HepG2 (cell line): Measurements from ENCODE around the gene S100A13. TPM values are rescaled to one million over a fixed set of nuclear protein-coding genes. Genes with fewer than 3 reads are reported as not detected.
A peak's percentile ranks its signal among the peaks of the same experiment; 100 is the strongest.

ENCODE experiments used
- BORCS8-MEF2B ChIP-seq: sonication (generic); formaldehyde crosslinking; IDR thresholded peaks from 2 replicates; pipeline ENCODE4 v1.8.0; 2022; ENCODE audit warnings: mild to moderate bottlenecking, missing genetic modification reagents
- HDAC1 ChIP-seq: sonication (generic); formaldehyde crosslinking; IDR thresholded peaks from 2 replicates; pipeline ENCODE4 v1.5.1; 2020; ENCODE audit warnings: mild to moderate bottlenecking, missing genetic modification reagents
- HES4 ChIP-seq: sonication (generic); formaldehyde crosslinking; IDR thresholded peaks from 2 replicates; pipeline ENCODE4 v1.9.0; 2021; ENCODE audit warnings: mild to moderate bottlenecking, missing genetic modification reagents, borderline replicate concordance
- ISX ChIP-seq: sonication (generic); formaldehyde crosslinking; conservative IDR thresholded peaks from 2 replicates; pipeline ENCODE4 v1.5.0; 2020; ENCODE audit warnings: missing genetic modification reagents
- NFE2 ChIP-seq: sonication (generic); formaldehyde crosslinking; IDR thresholded peaks from 2 replicates; pipeline ENCODE4 v1.4.0; 2020; ENCODE audit warnings: missing genetic modification reagents
- NRL ChIP-seq: sonication (generic); formaldehyde crosslinking; IDR thresholded peaks from 2 replicates; pipeline ENCODE4 v1.5.0; 2020; ENCODE audit warnings: missing genetic modification reagents, mild to moderate bottlenecking, moderate library complexity, borderline replicate concordance
- PITX1 ChIP-seq: sonication (generic); formaldehyde crosslinking; IDR thresholded peaks from 2 replicates; pipeline ENCODE4 v1.5.1; 2020; ENCODE audit warnings: mild to moderate bottlenecking, missing genetic modification reagents
- PRDM4 ChIP-seq: sonication (generic); formaldehyde crosslinking; IDR thresholded peaks from 2 replicates; pipeline ENCODE4 v1.9.0; 2021; ENCODE audit warnings: missing genetic modification reagents, borderline replicate concordance
- RARG ChIP-seq: sonication (generic); formaldehyde crosslinking; IDR thresholded peaks from 2 replicates; pipeline ENCODE4 v1.4.0; 2020; ENCODE audit warnings: low read depth, mild to moderate bottlenecking, missing genetic modification reagents
- TEAD3 ChIP-seq: optimal IDR thresholded peaks from 2 replicates; pipeline ENCODE3; 2016; ENCODE audit warnings: borderline replicate concordance
- ZBTB26 ChIP-seq: IDR thresholded peaks from 2 replicates; pipeline ENCODE4 v1.6.1; 2016; ENCODE audit warnings: missing compliant biosample characterization, missing genetic modification reagents, borderline replicate concordance
- ZBTB37 ChIP-seq: sonication (generic); formaldehyde crosslinking; IDR thresholded peaks from 2 replicates; pipeline ENCODE4 v1.4.0; 2020; ENCODE audit warnings: mild to moderate bottlenecking, missing genetic modification reagents
- ZFAT ChIP-seq: sonication (generic); formaldehyde crosslinking; conservative IDR thresholded peaks from 2 replicates; pipeline ENCODE4 v1.8.1; 2023; ENCODE audit warnings: missing genetic modification reagents, inconsistent platforms
- ZMYM2 ChIP-seq: sonication (generic); formaldehyde crosslinking; IDR thresholded peaks from 2 replicates; pipeline ENCODE4 v1.8.0; 2022; ENCODE audit warnings: mild to moderate bottlenecking, missing genetic modification reagents
- ZNF10 ChIP-seq: sonication (generic); formaldehyde crosslinking; IDR thresholded peaks from 2 replicates; pipeline ENCODE4 v1.4.0; 2020; ENCODE audit warnings: mild to moderate bottlenecking, low read depth, missing genetic modification reagents, borderline replicate concordance
- ZNF251 ChIP-seq: sonication (generic); formaldehyde crosslinking; IDR thresholded peaks from 2 replicates; pipeline ENCODE4 v1.9.0; 2021; ENCODE audit warnings: mild to moderate bottlenecking, missing genetic modification reagents
- ZNF326 ChIP-seq: sonication (generic); formaldehyde crosslinking; IDR thresholded peaks from 2 replicates; pipeline ENCODE4 v1.4.0; 2020; ENCODE audit warnings: missing genetic modification reagents, borderline replicate concordance
- ZNF367 ChIP-seq: sonication (generic); formaldehyde crosslinking; IDR thresholded peaks from 2 replicates; pipeline ENCODE4 v1.4.0; 2020; ENCODE audit warnings: missing genetic modification reagents, borderline replicate concordance
- ZNF510 ChIP-seq: sonication (generic); formaldehyde crosslinking; IDR thresholded peaks from 2 replicates; pipeline ENCODE4 v1.4.0; 2020; ENCODE audit warnings: low read depth, mild to moderate bottlenecking, missing genetic modification reagents
- ZNF546 ChIP-seq: sonication (generic); formaldehyde crosslinking; conservative IDR thresholded peaks from 2 replicates; pipeline ENCODE4 v1.8.1; 2023; ENCODE audit warnings: mild to moderate bottlenecking, missing genetic modification reagents
- ZNF549 ChIP-seq: sonication (generic); formaldehyde crosslinking; IDR thresholded peaks from 2 replicates; pipeline ENCODE4 v1.5.0; 2020; ENCODE audit warnings: missing genetic modification reagents
- ZNF580 ChIP-seq: IDR thresholded peaks from 2 replicates; pipeline ENCODE4 v1.6.1; 2016; ENCODE audit warnings: low read depth, borderline replicate concordance
- ZNF720 ChIP-seq: sonication (generic); formaldehyde crosslinking; IDR thresholded peaks from 2 replicates; pipeline ENCODE4 v1.4.0; 2020; ENCODE audit warnings: missing genetic modification reagents
- ZSCAN21 ChIP-seq: sonication (generic); formaldehyde crosslinking; IDR thresholded peaks from 2 replicates; pipeline ENCODE4 v1.8.0; 2022; ENCODE audit warnings: mild to moderate bottlenecking, missing genetic modification reagents, moderate library complexity, borderline replicate concordance
- polyA plus RNA-seq, 8 experiments: library from polyadenylated mRNA; depleted of rRNA in 3 of 8; stranded (reverse) in 7 of 8; unstranded in 1 of 8; fragments of >200 nt; fragmentation: Illumina TruSeq in 4 of 8; extraction: Trizol in 4 of 8; gene quantifications; 2 replicates each; pipeline versions ENCODE4 v1.2.1 to v1.2.3, GENCODE V29; 2011 to 2016; ENCODE audit warnings: low read depth in 4 of 8, missing spikeins in 1 of 8, mixed read lengths in 1 of 8; ENCODE audit not compliant: insufficient read depth in 1 of 8
- total RNA-seq, 5 experiments: library from RNA; depleted of rRNA; stranded (reverse); fragments of >200 nt; fragmentation: Illumina TruSeq; extraction: Trizol; gene quantifications; 2 replicates each; pipeline ENCODE4 v1.2.3, GENCODE V29; 2016; ENCODE audit warnings: low read depth in 1 of 5

Gene S100A13
- total and polyA plus RNA-seq, 2 of the 13 experiments (the other 11 are each of a cell fraction or from before 2014, with no cell fraction given): 89.5 to 172 TPM

- TF ChIP-seq ZNF580: peak; percentile 78; the same call in 1 of the 2 replicates
- no peak for TF ChIP-seq ZFAT
- no peak for TF ChIP-seq ZNF10
- no peak for TF ChIP-seq ZNF720 (CRISPR knock-in tag)
- no peak for TF ChIP-seq RARG (CRISPR knock-in tag)
- TF ChIP-seq NRL (CRISPR knock-in tag): no peak
- peak; percentile 73 for TF ChIP-seq HDAC1 (CRISPR knock-in tag)
- peak; percentile 59; the same call in 1 of the 2 replicates for TF ChIP-seq ZMYM2 (CRISPR knock-in tag)
- TF ChIP-seq ZNF510 (CRISPR knock-in tag): no peak
- no peak for TF ChIP-seq PRDM4
- no peak for TF ChIP-seq HES4 (CRISPR knock-in tag)
- no peak for TF ChIP-seq NFE2 (CRISPR knock-in tag)
- no peak for TF ChIP-seq ISX
- TF ChIP-seq ZBTB26 (CRISPR knock-in tag): 0 out of 2 replicates have a peak, but pooled peaks have one; percentile 44
- TF ChIP-seq ZBTB37: 0 out of 2 replicates have a peak, but pooled peaks have one; percentile 29
- TF ChIP-seq PITX1 (CRISPR knock-in tag): peak; percentile 60; the same call in 1 of the 2 replicates
- no peak for TF ChIP-seq ZNF549 (CRISPR knock-in tag)
- TF ChIP-seq ZSCAN21 (CRISPR knock-in tag): no peak
- TF ChIP-seq BORCS8-MEF2B (CRISPR knock-in tag): peak; percentile 71
- no peak for TF ChIP-seq ZNF251 (CRISPR knock-in tag)
- TF ChIP-seq ZNF326 (CRISPR knock-in tag): no peak
- TF ChIP-seq TEAD3: peak; percentile 31
- TF ChIP-seq ZNF546: no peak
- no peak for TF ChIP-seq ZNF367 (CRISPR knock-in tag)
- TF ChIP-seq, all 625 proteins: peak for 206
Observed at GRCh38 chr1:153670859-153671627, 43.7 kb upstream of the S100A13 start, which contains the start of gene ILF2 (continued).
